Thyroid gland (tissue), 4 donors: ENCODE measurements around the gene TNFAIP1.
A peak's percentile ranks its signal among the peaks of the same experiment; 100 is the strongest.

Experiments
- CTCF ChIP-seq, 6 experiments: fragments of 200-600 bp in 3 of 6; fragments of 450-650 bp in 3 of 6; sonication (generic) in 3 of 6; IDR thresholded peaks; one replicate each; pipeline ENCODE4 v1.5.1; 2016 to 2019; ENCODE audit warnings: antibody characterized with exemption in 6 of 6, mild to moderate bottlenecking in 2 of 6, inconsistent platforms in 1 of 6, moderate library complexity in 1 of 6
- POLR2A ChIP-seq, 2 donors: fragments of 450-650 bp; IDR thresholded peaks; one replicate each; pipeline ENCODE4 v1.6.1; 2017; ENCODE audit warnings: antibody characterized with exemption in 2 of 2, mild to moderate bottlenecking in 2 of 2, moderate library complexity in 1 of 2

GRCh38 chr17:28335201-28335958, at the start of gene TNFAIP1, which contains the start of gene IFT20:
- TF ChIP-seq CTCF (IDR thresholded peaks at IDR 0.05) (peak in 1 of 6 experiments; percentile 27), POLR2A (IDR thresholded peaks at IDR 0.05) (peak; percentile 48 to 91)
